ENCODE measurements around the gene S1PR3.

S1PR3 gene

GRCh38 chr9:88954066-88954465 is 37.2 kb upstream of the S1PR3 start:
- no peak for TF ChIP-seq CTCF (IDR thresholded peaks at IDR 0.05; ENCODE audit: low read depth, low read length, missing control alignments)
- in situ Hi-C loops (cut with HindIII; ENCODE audit: low sequenced_read_pairs): no loop called here
- peak; percentile 79 for DNase-seq (ENCODE audit: low read depth)
- no peak overlapping the region for H3K4me3 ChIP-seq (ENCODE audit: low read depth, low read length)

- no peak for TF ChIP-seq CTCF (IDR thresholded peaks at IDR 0.05; ENCODE audit: low read depth, low read length, missing control alignments)
- no peak overlapping the region for H3K4me3 ChIP-seq (ENCODE audit: low read depth, low read length)
- in situ Hi-C loops (cut with HindIII; ENCODE audit: low sequenced_read_pairs): no loop called here
Measured at GRCh38 chr9:88957526-88957925, 33.7 kb upstream of the S1PR3 start.

GRCh38 chr9:88959727-88960469 is 31.4 kb upstream of the S1PR3 start:
- TF ChIP-seq CTCF (IDR thresholded peaks at IDR 0.05; ENCODE audit: low read depth, low read length, missing control alignments): no peak
- DNase-seq (ENCODE audit: low read depth): no peak
- in situ Hi-C loops (cut with HindIII; ENCODE audit: low sequenced_read_pairs): no loop called here
- no peak overlapping the region for H3K4me3 ChIP-seq (ENCODE audit: low read depth, low read length)

More at GRCh38 chr9:88957526-88957925, 33.7 kb upstream of the S1PR3 start:
- DNase-seq (ENCODE audit: low read depth): no peak

- in situ Hi-C loops (cut with HindIII; ENCODE audit: low sequenced_read_pairs): no loop called here
- DNase-seq (ENCODE audit: low read depth): no peak
- no peak overlapping the region for H3K4me3 ChIP-seq (ENCODE audit: low read depth, low read length)
- TF ChIP-seq CTCF (IDR thresholded peaks at IDR 0.05; ENCODE audit: low read depth, low read length, missing control alignments): no peak
Measured at GRCh38 chr9:88960632-88961031, 30.6 kb upstream of the S1PR3 start.

- DNase-seq (ENCODE audit: low read depth): no peak
- no peak overlapping the region for H3K4me3 ChIP-seq (ENCODE audit: low read depth, low read length)
- in situ Hi-C loops (cut with HindIII; ENCODE audit: low sequenced_read_pairs): no loop called here
- no peak for TF ChIP-seq CTCF (IDR thresholded peaks at IDR 0.05; ENCODE audit: low read depth, low read length, missing control alignments)
Measured at GRCh38 chr9:88965473-88965872, 25.8 kb upstream of the S1PR3 start.

- in situ Hi-C loops (cut with HindIII; ENCODE audit: low sequenced_read_pairs): no loop called here
- TF ChIP-seq CTCF (IDR thresholded peaks at IDR 0.05; ENCODE audit: low read depth, low read length, missing control alignments): no peak
Measured at GRCh38 chr9:88966894-88967676, 24.2 kb upstream of the S1PR3 start.

More at GRCh38 chr9:88966894-88967676, 24.2 kb upstream of the S1PR3 start:
- no peak for DNase-seq (ENCODE audit: low read depth)
- H3K4me3 ChIP-seq (ENCODE audit: low read depth, low read length): no peak overlapping the region

All from astrocyte of the cerebellum (primary cell).